Body of pancreas (tissue), 4 donors: ENCODE measurements around the gene PDE6B. TPM values are rescaled to one million over a fixed set of nuclear protein-coding genes. Genes with fewer than 3 reads are reported as not detected.

Experiments used
- ATAC-seq: fragments of 150-250 bp; one replicate; pipeline ENCODE4 v1.9.1; 2016
- DNase-seq, 4 donors: peaks; one replicate each; pipeline ENCODE4 v3.0.0-alpha.2; 2019
- H3K27ac ChIP-seq, 4 donors: fragments of 200-600 bp; sonication (generic); 1 replicate in 3 of 4; 2 replicates in 1 of 4; pipeline versions ENCODE4 v1.5.1 to v1.6.1; 2016 to 2019; ENCODE audit warnings: mild to moderate bottlenecking in 1 of 4, mixed read lengths in 1 of 4, moderate library complexity in 1 of 4
- H3K27me3 ChIP-seq, 2 donors: fragments of 200-600 bp; sonication (generic); one replicate each; pipeline ENCODE4 v1.6.0; 2016; ENCODE audit warnings: mild to moderate bottlenecking in 1 of 2
- H3K36me3 ChIP-seq, 2 donors: fragments of 200-600 bp; sonication (generic); replicated peaks in 1 of 2; 2 replicates each; pipeline ENCODE4 v1.5.1; 2016; ENCODE audit warnings: low read depth in 2 of 2; ENCODE audit not compliant: insufficient read depth in 1 of 2
- H3K4me1 ChIP-seq: fragments of 200-600 bp; sonication (generic); one replicate; pipeline ENCODE4 v1.6.0; 2016
- H3K4me3 ChIP-seq, 2 donors: fragments of 200-600 bp; sonication (generic); 1 replicate in 1 of 2; 2 replicates in 1 of 2; pipeline ENCODE4 v1.5.1; 2016 to 2019
- H3K9me3 ChIP-seq, 3 donors: fragments of 200-600 bp; sonication (generic); 1 replicate in 2 of 3; 2 replicates in 1 of 3; pipeline ENCODE4 v1.5.1; 2016
- CTCF ChIP-seq, 7 experiments: fragments of 450-650 bp in 4 of 7; fragments of 200-600 bp in 3 of 7; sonication (generic) in 3 of 7; IDR thresholded peaks; one replicate each; pipeline ENCODE4 v1.5.1; 2016 to 2019; ENCODE audit warnings: antibody characterized with exemption in 7 of 7
- POLR2A ChIP-seq, 3 donors: fragments of 450-650 bp; IDR thresholded peaks; one replicate each; pipeline ENCODE4 v1.6.1; 2016; ENCODE audit warnings: antibody characterized with exemption in 3 of 3, mild to moderate bottlenecking in 2 of 3
- WGBS, 2 donors: methylation state at CpG; one replicate each; pipeline ENCODE4 v1.1.5; 2017; 5-methylcytosine and 5-hydroxymethylcytosine counted together
- intact Hi-C: fragments of 100-400 bp; cut with DNase I; formaldehyde crosslinking; loops from one replicate; pipeline ENCODE4 v1.15.1; 2023
- total RNA-seq, 2 donors: library from RNA; depleted of rRNA; stranded (reverse); fragments of >200 nt; gene quantifications; one replicate each; pipeline ENCODE4 v1.1.0, GENCODE V29; 2016

PDE6B gene
- total RNA-seq, 2 donors from 2014 or later = 0.26 TPM; not detected in 1

GRCh38 chr4:673349-674091 lies 48.1 kb downstream of the PDE6B start:
- Histone ChIP-seq H3K36me3 (peaks cover 0 to 3% of the 10 kb centered on the region in 2 donors), H3K27ac (peak overlapping the region in 3 of 4 donors; percentile 82 to 94 (median 90)), H3K4me1 (peaks cover 38% of the 10 kb centered on the region), H3K27me3 (no peaks in the 10 kb centered on the region), H3K9me3 (no peaks in the 10 kb centered on the region), H3K4me3 (peak overlapping the region; percentile 24 to 70)
- ATAC-seq = no peak
- intact Hi-C loops = no loop called here
- 5 to 32% methylated on average over 4 to 55 of the region's 55 CpGs for WGBS, 2 donors
- DNase-seq = peak in 3 of 4 donors; percentile 47 to 53 (median 49)
- TF ChIP-seq POLR2A (IDR thresholded peaks at IDR 0.05) (no peak), CTCF (IDR thresholded peaks at IDR 0.05) (no peak)

- DNase-seq (peak; percentile 97 to 98 (median 98)), ATAC-seq (peak; percentile 91)
- intact Hi-C loops = no loop called here
- no peaks in the 10 kb centered on the region for H3K9me3 ChIP-seq
- TF ChIP-seq POLR2A (IDR thresholded peaks at IDR 0.05) (peak; percentile 70 to 84 (median 70)), CTCF (IDR thresholded peaks at IDR 0.05) (peak; percentile 86 to 100 (median 92))
- no peaks in the 10 kb centered on the region for H3K27me3 ChIP-seq
- peak within 1 kb of the TSS; percentile 70 to 96 for H3K4me3 ChIP-seq
- H3K36me3 ChIP-seq = peaks cover 0 to 3% of the 10 kb centered on the region in 2 donors
- peak within 1 kb of the TSS; percentile 82 to 94 (median 90) for H3K27ac ChIP-seq
- peaks cover 41% of the 10 kb centered on the region for H3K4me1 ChIP-seq
- 0 to 1% methylated on average over 9 to 65 of the region's 84 CpGs for WGBS, 2 donors
These were observed 49.0 kb downstream of the PDE6B start, which contains the start of the genes ATP5ME and MYL5 for GRCh38 chr4:674172-675035. Gene ATP5ME, minus strand, starts transcription at chr4:674276. Its CDS starts 29 bp downstream, at chr4:674247. Gene MYL5, plus strand, starts transcription at chr4:674542. Its CDS starts 3,485 bp downstream, at chr4:678027.

- intact Hi-C loops = no loop called here
- no peak for TF ChIP-seq POLR2A (IDR thresholded peaks at IDR 0.05)
- TF ChIP-seq CTCF (IDR thresholded peaks at IDR 0.05) = no peak
- H3K4me3 ChIP-seq = peak overlapping the region; percentile 70 to 96
- peaks cover 44% of the 10 kb centered on the region for H3K4me1 ChIP-seq
- H3K27ac ChIP-seq = peak overlapping the region; percentile 82 to 94 (median 90)
- no peak for DNase-seq
- no peak for ATAC-seq
- 60 to 63% methylated on average over 11 to 24 of the region's 26 CpGs for WGBS, 2 donors
- no peaks in the 10 kb centered on the region for H3K27me3 ChIP-seq
- no peaks in the 10 kb centered on the region for H3K9me3 ChIP-seq
- H3K36me3 ChIP-seq = peaks cover 0 to 3% of the 10 kb centered on the region in 2 donors
These were observed 49.9 kb downstream of the PDE6B start for GRCh38 chr4:675036-675882.

GRCh38 chr4:675980-676870 lies 50.9 kb downstream of the PDE6B start:
- TF ChIP-seq CTCF (IDR thresholded peaks at IDR 0.05) = no peak
- TF ChIP-seq POLR2A (IDR thresholded peaks at IDR 0.05) = no peak
- ATAC-seq (no peak), DNase-seq (no peak)
- Histone ChIP-seq H3K4me1 (peaks cover 54% of the 10 kb centered on the region), H3K9me3 (no peaks in the 10 kb centered on the region), H3K27me3 (no peaks in the 10 kb centered on the region), H3K36me3 (peaks cover 0 to 3% of the 10 kb centered on the region in 2 donors), H3K27ac (no peak overlapping the region), H3K4me3 (no peak overlapping the region)
- intact Hi-C loops = no loop called here
- WGBS, 2 donors = 60 to 71% methylated on average over 2 to 16 of the region's 19 CpGs
